GM10248 (cell line): Measurements from ENCODE around the gene ANKRD29.
"Not testable (repeated sequence)": the region's sequence is repeated elsewhere in the genome, so short reads cannot be mapped to it uniquely, and the experiment has no call there.

Experiments
- CTCF ChIA-PET: fragments of 300-600 bp; sonication (Branson Sonifier 250); formaldehyde crosslinking; extraction: SDS; loops from one replicate; lab custom pipeline; 2021; ENCODE audit warnings: antibody characterized with exemption; lab: Yijun Ruan, JAX
- POLR2A ChIA-PET: fragments of 350-650 bp; sonication (Branson Sonifier 250); formaldehyde crosslinking; extraction: SDS; loops from one replicate; lab custom pipeline; 2020; ENCODE audit warnings: antibody characterized with exemption; lab: Yijun Ruan, JAX
- DNase-seq: peaks from one replicate; pipeline ENCODE4 v3.0.0; 2012; ENCODE audit errors: extremely low spot score
- CTCF ChIP-seq: IDR thresholded peaks from 2 replicates; pipeline ENCODE4 v1.5.1; 2012; ENCODE audit warnings: mild to moderate bottlenecking, low read depth; ENCODE audit errors: extremely low read depth, missing control alignments, control extremely low read depth

ANKRD29 gene

GRCh38 chr18:23578891-23579653 is 83.6 kb downstream of the ANKRD29 start:
- no peak for TF ChIP-seq CTCF
- DNase-seq: no peak
- ChIA-PET CTCF (interaction anchor here (0.7 to 1.5 kb wide), 7 partner anchors 9 to 63 kb away, joined by 3 to 5 read pairs (median 4); no protein-coding TSS in a partner anchor), POLR2A (interaction anchor here (1.1 kb wide), 1 partner anchor 64 kb away, joined by 3 read pairs; no protein-coding TSS in a partner anchor)

- TF ChIP-seq CTCF: no peak
- DNase-seq: no peak
- CTCF ChIA-PET: interaction anchor here (0.7 to 1.4 kb wide), 4 partner anchors 8 to 62 kb away, joined by 3 to 4 read pairs (median 4); no protein-coding TSS in a partner anchor
- POLR2A ChIA-PET: no interaction called here
Measured at GRCh38 chr18:23578067-23578701, 84.5 kb downstream of the ANKRD29 start.

- POLR2A ChIA-PET, CTCF ChIA-PET, DNase-seq: not testable (repeated sequence)
Measured at GRCh38 chr18:23577521-23577920, 85.2 kb downstream of the ANKRD29 start.

- no peak for TF ChIP-seq CTCF
- POLR2A ChIA-PET: no interaction called here
- no peak for DNase-seq
- CTCF ChIA-PET: interaction anchor here (0.9 to 1.5 kb wide), 3 partner anchors 10 to 59 kb away, joined by 3 to 4 read pairs (median 3); no protein-coding TSS in a partner anchor
Measured at GRCh38 chr18:23575309-23575651, 87.4 kb downstream of the ANKRD29 start.

- ChIA-PET CTCF (interaction anchor here (0.9 to 1.5 kb wide), 3 partner anchors 11 to 58 kb away, joined by 3 to 4 read pairs (median 3); no protein-coding TSS in a partner anchor), POLR2A (no interaction called here)
- DNase-seq: no peak
- no peak for TF ChIP-seq CTCF
Measured at GRCh38 chr18:23574611-23575308, 88.0 kb downstream of the ANKRD29 start.

GRCh38 chr18:23573626-23574431 is 88.9 kb downstream of the ANKRD29 start:
- no peak for DNase-seq
- CTCF ChIA-PET: interaction anchor here (1.2 kb wide), 1 partner anchor 12 kb away, joined by 4 read pairs; no protein-coding TSS in a partner anchor
- POLR2A ChIA-PET: no interaction called here
- TF ChIP-seq CTCF: no peak
